Body of pancreas (tissue), 4 donors: ENCODE measurements around the gene RELN.

Source experiments
- CTCF ChIP-seq, 7 experiments: fragments of 450-650 bp in 4 of 7; fragments of 200-600 bp in 3 of 7; sonication (generic) in 3 of 7; IDR thresholded peaks; one replicate each; pipeline ENCODE4 v1.5.1; 2016 to 2019; ENCODE audit warnings: antibody characterized with exemption in 7 of 7
- POLR2A ChIP-seq, 3 donors: fragments of 450-650 bp; IDR thresholded peaks; one replicate each; pipeline ENCODE4 v1.6.1; 2016; ENCODE audit warnings: antibody characterized with exemption in 3 of 3, mild to moderate bottlenecking in 2 of 3

GRCh38 chr7:103462358-103462757, 527.1 kb downstream of the RELN start:
- TF ChIP-seq POLR2A (IDR thresholded peaks at IDR 0.05): no peak
- no peak for TF ChIP-seq CTCF (IDR thresholded peaks at IDR 0.05)
